Activated naive CD4-positive, alpha-beta T cell treated with anti-CD3 and anti-CD28 coated beads for 36 hours (primary cell): ENCODE measurements around the gene RBM28. TPM values are rescaled to one million over a fixed set of nuclear protein-coding genes. Genes with fewer than 3 reads are reported as not detected.

Experiments
- CTCF ChIA-PET: fragments of 350-600 bp; sonication (Branson Sonifier 250); formaldehyde crosslinking; loops from one replicate; lab custom pipeline; 2021; ENCODE audit warnings: antibody characterized with exemption; lab: Charles Lee
- DNase-seq: peaks from one replicate; pipeline ENCODE4 v3.0.0-alpha.2; 2020
- H3K27ac Mint-ChIP-seq: one replicate; pipeline ENCODE4 v1.8.0; 2021; ENCODE audit warnings: mild to moderate bottlenecking, mixed read lengths
- H3K27me3 Mint-ChIP-seq: one replicate; pipeline ENCODE4 v1.8.0; 2021; ENCODE audit warnings: low read depth, mixed read lengths
- H3K36me3 Mint-ChIP-seq: one replicate; pipeline ENCODE4 v1.8.0; 2021; ENCODE audit warnings: low read depth, mixed read lengths
- H3K4me1 Mint-ChIP-seq: one replicate; pipeline ENCODE4 v1.8.0; 2021; ENCODE audit warnings: low read depth, mixed read lengths
- H3K4me3 Mint-ChIP-seq: one replicate; pipeline ENCODE4 v1.8.0; 2021; ENCODE audit warnings: mild to moderate bottlenecking, moderate library complexity, mixed read lengths
- H3K9me3 Mint-ChIP-seq: one replicate; pipeline ENCODE4 v1.8.0; 2021; ENCODE audit warnings: mixed read lengths
- intact Hi-C: fragments of 100-400 bp; cut with micrococcal nuclease; formaldehyde crosslinking; loops from one replicate; pipeline ENCODE4 v1.15.1; 2023
- total RNA-seq, 2 experiments: library from RNA; stranded (reverse); gene quantifications; one replicate each; pipeline ENCODE4 v1.2.3, GENCODE V29; 2021

The RBM28 gene
- total RNA-seq, 2 experiments from 2014 or later = 51.9 to 53.2 TPM

- H3K27me3 Mint-ChIP-seq = peaks cover 33% of the 10 kb centered on the region
- DNase-seq = no peak
- H3K27ac Mint-ChIP-seq = no peak overlapping the region
- H3K4me1 Mint-ChIP-seq = peaks cover 14% of the 10 kb centered on the region
- CTCF ChIA-PET = interaction anchor here (0.6 to 2.8 kb wide), 3 partner anchors 24 to 424 kb away, joined by 3 to 12 read pairs (median 8); no protein-coding TSS in a partner anchor
- intact Hi-C loops = no loop called here
- no peak overlapping the region for H3K4me3 Mint-ChIP-seq
- no peaks in the 10 kb centered on the region for H3K36me3 Mint-ChIP-seq
- H3K9me3 Mint-ChIP-seq = no peaks in the 10 kb centered on the region
Measured at GRCh38 chr7:128357217-128357613, 13.5 kb upstream of the RBM28 start.

GRCh38 chr7:128356546-128357216, 13.0 kb upstream of the RBM28 start:
- CTCF ChIA-PET = no interaction called here
- Mint-ChIP-seq H3K27me3 (peaks cover 27% of the 10 kb centered on the region), H3K9me3 (no peaks in the 10 kb centered on the region), H3K4me1 (peaks cover 9% of the 10 kb centered on the region), H3K36me3 (no peaks in the 10 kb centered on the region), H3K4me3 (no peak overlapping the region), H3K27ac (no peak overlapping the region)
- intact Hi-C loops = no loop called here
- no peak for DNase-seq

GRCh38 chr7:128353610-128354009, 9.9 kb upstream of the RBM28 start:
- Mint-ChIP-seq H3K27ac (no peak overlapping the region), H3K36me3 (no peaks in the 10 kb centered on the region), H3K9me3 (no peaks in the 10 kb centered on the region), H3K4me3 (no peak overlapping the region), H3K4me1 (peaks cover 2% of the 10 kb centered on the region), H3K27me3 (peaks cover 27% of the 10 kb centered on the region)
- DNase-seq = no peak
- CTCF ChIA-PET = interaction anchor here (0.9 to 1.5 kb wide), 5 partner anchors 9 to 72 kb away, joined by 3 to 10 read pairs (median 5); partner anchors contain the start of gene RBM28
- intact Hi-C loops = no loop called here

- Mint-ChIP-seq H3K4me1 (peaks cover 2% of the 10 kb centered on the region), H3K4me3 (no peak overlapping the region), H3K36me3 (no peaks in the 10 kb centered on the region), H3K9me3 (no peaks in the 10 kb centered on the region), H3K27me3 (peaks cover 27% of the 10 kb centered on the region), H3K27ac (no peak overlapping the region)
- intact Hi-C loops = no loop called here
- CTCF ChIA-PET = interaction anchor here (0.7 to 1.5 kb wide), 5 partner anchors 9 to 72 kb away, joined by 4 to 10 read pairs (median 5); partner anchors contain the start of gene RBM28
- no peak for DNase-seq
Measured at GRCh38 chr7:128353189-128353588, 9.5 kb upstream of the RBM28 start.

GRCh38 chr7:128352636-128353035, 8.9 kb upstream of the RBM28 start:
- H3K27me3 Mint-ChIP-seq = peaks cover 27% of the 10 kb centered on the region
- CTCF ChIA-PET = interaction anchor here (0.7 to 1.5 kb wide), 5 partner anchors 8 to 73 kb away, joined by 4 to 10 read pairs (median 5); partner anchors contain the start of gene RBM28
- intact Hi-C loops = no loop called here
- H3K36me3 Mint-ChIP-seq = no peaks in the 10 kb centered on the region
- no peak overlapping the region for H3K4me3 Mint-ChIP-seq
- no peak for DNase-seq
- no peak overlapping the region for H3K27ac Mint-ChIP-seq
- peaks cover 2% of the 10 kb centered on the region for H3K4me1 Mint-ChIP-seq
- no peaks in the 10 kb centered on the region for H3K9me3 Mint-ChIP-seq

GRCh38 chr7:128352153-128352537, 8.4 kb upstream of the RBM28 start:
- Mint-ChIP-seq H3K4me3 (no peak overlapping the region), H3K36me3 (no peaks in the 10 kb centered on the region)

GRCh38 chr7:128351296-128352152, 7.8 kb upstream of the RBM28 start:
- Mint-ChIP-seq H3K4me3 (no peak overlapping the region), H3K9me3 (no peaks in the 10 kb centered on the region), H3K27me3 (peaks cover 27% of the 10 kb centered on the region), H3K27ac (no peak overlapping the region), H3K4me1 (peaks cover 2% of the 10 kb centered on the region), H3K36me3 (no peaks in the 10 kb centered on the region)
- CTCF ChIA-PET = interaction anchor here (1.2 to 8.9 kb wide), 3 partner anchors 37 to 75 kb away, joined by 3 to 297 read pairs (median 5); no protein-coding TSS in a partner anchor
- intact Hi-C loops = no loop called here
- DNase-seq = no peak

More at GRCh38 chr7:128352153-128352537, 8.4 kb upstream of the RBM28 start:
- no peak overlapping the region for H3K27ac Mint-ChIP-seq
- H3K9me3 Mint-ChIP-seq = no peaks in the 10 kb centered on the region
- CTCF ChIA-PET = interaction anchor here (1.2 to 8.9 kb wide), 4 partner anchors 8 to 75 kb away, joined by 3 to 297 read pairs (median 6); partner anchors contain the start of gene RBM28
- H3K27me3 Mint-ChIP-seq = peaks cover 27% of the 10 kb centered on the region
- DNase-seq = peak; percentile 38
- H3K4me1 Mint-ChIP-seq = peaks cover 2% of the 10 kb centered on the region
- intact Hi-C loops = no loop called here

GRCh38 chr7:128350708-128351295, 7.1 kb upstream of the RBM28 start:
- DNase-seq = no peak
- Mint-ChIP-seq H3K4me3 (no peak overlapping the region), H3K9me3 (no peaks in the 10 kb centered on the region), H3K36me3 (no peaks in the 10 kb centered on the region), H3K4me1 (peaks cover 2% of the 10 kb centered on the region), H3K27me3 (peaks cover 27% of the 10 kb centered on the region), H3K27ac (no peak overlapping the region)
- intact Hi-C loops = no loop called here
- CTCF ChIA-PET = interaction anchor here (0.6 to 8.9 kb wide), 6 partner anchors 12 to 76 kb away, joined by 3 to 297 read pairs (median 4); no protein-coding TSS in a partner anchor

GRCh38 chr7:128349466-128349825, 5.7 kb upstream of the RBM28 start:
- CTCF ChIA-PET = interaction anchor here (0.7 to 8.9 kb wide), 5 partner anchors 32 to 276 kb away, joined by 3 to 297 read pairs (median 19); no protein-coding TSS in a partner anchor
- H3K27me3 Mint-ChIP-seq = peaks cover 25% of the 10 kb centered on the region
- intact Hi-C loops = no loop called here

GRCh38 chr7:128347647-128348097, 4.0 kb upstream of the RBM28 start:
- CTCF ChIA-PET = interaction anchor here (0.6 to 8.9 kb wide), 23 partner anchors 9 to 1407 kb away, joined by 3 to 297 read pairs (median 4); no protein-coding TSS in a partner anchor
- no peak overlapping the region for H3K4me3 Mint-ChIP-seq

More at GRCh38 chr7:128349466-128349825, 5.7 kb upstream of the RBM28 start:
- no peaks in the 10 kb centered on the region for H3K36me3 Mint-ChIP-seq
- peaks cover 2% of the 10 kb centered on the region for H3K4me1 Mint-ChIP-seq
- H3K9me3 Mint-ChIP-seq = no peaks in the 10 kb centered on the region
- no peak for DNase-seq
- no peak overlapping the region for H3K27ac Mint-ChIP-seq
- H3K4me3 Mint-ChIP-seq = no peak overlapping the region

GRCh38 chr7:128344431-128344774, 695 bp upstream of the RBM28 start:
- no peak for DNase-seq
- H3K9me3 Mint-ChIP-seq = no peaks in the 10 kb centered on the region
- H3K27ac Mint-ChIP-seq = no peak overlapping the region
- peaks cover 24% of the 10 kb centered on the region for H3K4me1 Mint-ChIP-seq
- CTCF ChIA-PET = interaction anchor here (0.6 to 8.9 kb wide), 13 partner anchors 9 to 1361 kb away, joined by 3 to 297 read pairs (median 5); no protein-coding TSS in a partner anchor
- H3K36me3 Mint-ChIP-seq = peaks cover 2% of the 10 kb centered on the region
- H3K27me3 Mint-ChIP-seq = peaks cover 4% of the 10 kb centered on the region
- H3K4me3 Mint-ChIP-seq = peak overlapping the region; percentile 58
- intact Hi-C loops = loop anchor here (5.0 kb wide), 1 partner anchor 188 kb away; no protein-coding TSS in a partner anchor

More at GRCh38 chr7:128347647-128348097, 4.0 kb upstream of the RBM28 start:
- intact Hi-C loops = loop anchor here (1.0 kb wide), 2 partner anchors 40 to 78 kb away; no protein-coding TSS in a partner anchor
- Mint-ChIP-seq H3K9me3 (no peaks in the 10 kb centered on the region), H3K27me3 (peaks cover 11% of the 10 kb centered on the region), H3K27ac (no peak overlapping the region), H3K36me3 (no peaks in the 10 kb centered on the region), H3K4me1 (peaks cover 7% of the 10 kb centered on the region)
- DNase-seq = peak; percentile 69
